HG02840 (cell line): ENCODE measurements around the gene PRODH.
"Not testable (repeated sequence)": the region's sequence is repeated elsewhere in the genome, so short reads cannot be mapped to it uniquely, and the experiment has no call there.

Experiments used
- ATAC-seq: cut with Tn5 transposase; IDR thresholded peaks from one replicate; pipeline ENCODE4 v1.9.1; 2021; ENCODE audit warnings: mild to moderate bottlenecking, moderate library complexity, moderate number of reproducible peaks; ENCODE audit not compliant: unreplicated experiment, low FRiP score

PRODH gene

DNA sequence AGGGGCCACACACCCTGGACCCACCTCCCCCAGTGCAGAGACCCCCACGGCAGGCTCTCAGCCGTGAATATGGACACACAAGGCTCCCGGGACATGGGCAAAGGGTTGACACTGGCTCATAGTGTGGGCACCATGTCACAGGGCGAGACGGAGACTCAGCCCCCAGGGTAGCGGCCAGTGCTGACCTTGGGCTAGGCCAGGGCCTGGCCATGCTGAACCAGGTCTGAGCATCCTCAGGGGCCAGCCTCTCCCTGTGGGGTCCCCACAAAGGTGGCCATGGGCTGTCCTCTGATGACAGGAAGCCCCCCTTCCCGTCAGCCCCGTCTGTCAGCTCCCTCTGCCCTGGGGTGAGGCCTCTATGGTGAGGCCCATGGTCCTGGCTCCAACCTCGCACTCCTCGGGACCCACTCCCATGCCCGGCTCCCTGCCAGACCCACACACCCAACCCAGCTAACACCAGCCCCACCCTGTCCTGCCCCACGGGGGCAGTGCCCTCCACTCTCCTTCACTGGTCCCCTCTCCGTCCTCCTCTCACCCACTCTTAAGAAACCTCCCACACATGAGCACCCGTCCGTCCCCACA is 19.0 kb upstream of the PRODH start:
- ATAC-seq = no peak

GRCh38 chr22:18954303-18954989 is 18.4 kb upstream of the PRODH start:
- ATAC-seq = not testable (repeated sequence)

GRCh38 chr22:18953128-18953527 is 17.0 kb upstream of the PRODH start:
- not testable (repeated sequence) for ATAC-seq

DNA sequence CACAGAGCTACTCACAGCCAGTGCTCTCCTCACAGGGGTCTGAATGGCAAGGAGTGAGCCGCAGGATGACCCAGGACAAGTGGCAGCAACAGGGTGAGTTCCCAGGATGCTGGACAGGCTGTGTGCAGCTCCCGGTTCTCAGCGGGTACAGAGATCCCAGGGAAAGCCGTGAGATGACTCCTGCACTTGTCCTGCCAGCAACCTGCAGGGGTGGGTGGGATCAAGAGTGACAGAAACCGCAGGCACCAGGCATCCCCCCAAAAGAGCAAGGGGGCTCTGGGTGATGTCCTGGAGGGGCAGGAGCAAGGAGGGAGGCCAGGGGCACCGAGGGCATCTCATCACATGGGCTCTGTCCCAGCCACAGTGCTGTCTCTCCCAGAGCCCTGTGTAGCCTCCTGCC is 15.9 kb upstream of the PRODH start:
- no peak for ATAC-seq

GRCh38 chr22:18950141-18950540 is 14.0 kb upstream of the PRODH start:
- ATAC-seq = no peak

DNA sequence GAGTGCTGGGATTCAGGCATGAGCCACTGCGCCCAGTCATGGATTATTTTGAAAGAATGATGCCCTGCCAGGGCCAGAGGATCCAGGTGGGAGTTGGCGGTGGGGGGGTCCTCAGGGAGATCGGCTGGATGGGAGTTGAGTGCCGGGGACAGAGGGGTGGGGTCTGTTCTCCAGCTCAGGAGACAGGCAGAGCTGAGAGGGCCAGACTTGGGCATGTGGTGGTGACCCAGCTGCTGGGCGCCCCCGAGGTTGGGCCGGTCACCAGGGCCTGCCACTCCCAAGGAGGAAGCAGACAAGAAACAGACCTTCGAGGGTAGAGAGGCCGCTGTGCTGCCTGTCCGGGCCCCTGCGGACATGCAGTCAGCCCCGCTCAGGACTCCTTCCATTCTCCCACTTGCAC is 11.8 kb upstream of the PRODH start:
- ATAC-seq = no peak

DNA sequence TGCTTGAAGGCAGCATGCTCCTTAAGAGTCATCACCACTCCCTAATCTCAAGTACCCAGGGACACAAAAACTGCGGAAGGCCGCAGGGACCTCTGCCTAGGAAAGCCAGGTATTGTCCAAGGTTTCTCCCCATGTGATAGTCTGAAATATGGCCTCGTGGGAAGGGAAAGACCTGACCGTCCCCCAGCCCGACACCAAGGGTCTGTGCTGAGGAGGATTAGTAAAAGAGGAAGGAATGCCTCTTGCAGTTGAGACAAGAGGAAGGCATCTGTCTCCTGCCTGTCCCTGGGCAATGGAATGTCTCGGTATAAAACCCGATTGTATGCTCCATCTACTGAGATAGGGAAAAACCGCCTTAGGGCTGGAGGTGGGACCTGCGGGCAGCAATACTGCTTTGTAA is 11.0 kb upstream of the PRODH start:
- not testable (repeated sequence) for ATAC-seq

DNA sequence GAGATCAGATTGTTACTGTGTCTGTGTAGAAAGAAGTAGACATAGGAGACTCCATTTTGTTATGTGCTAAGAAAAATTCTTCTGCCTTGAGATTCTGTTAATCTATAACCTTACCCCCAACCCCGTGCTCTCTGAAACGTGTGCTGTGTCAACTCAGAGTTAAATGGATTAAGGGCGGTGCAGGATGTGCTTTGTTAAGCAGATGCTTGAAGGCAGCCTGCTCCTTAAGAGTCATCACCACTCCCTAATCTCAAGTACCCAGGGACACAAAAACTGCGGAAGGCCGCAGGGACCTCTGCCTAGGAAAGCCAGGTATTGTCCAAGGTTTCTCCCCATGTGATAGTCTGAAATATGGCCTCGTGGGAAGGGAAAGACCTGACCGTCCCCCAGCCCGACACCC is 2.6 kb upstream of the PRODH start:
- not testable (repeated sequence) for ATAC-seq

- ATAC-seq = not testable (repeated sequence)
These were observed 1.4 kb downstream of the PRODH start for GRCh38 chr22:18934688-18935087.

DNA sequence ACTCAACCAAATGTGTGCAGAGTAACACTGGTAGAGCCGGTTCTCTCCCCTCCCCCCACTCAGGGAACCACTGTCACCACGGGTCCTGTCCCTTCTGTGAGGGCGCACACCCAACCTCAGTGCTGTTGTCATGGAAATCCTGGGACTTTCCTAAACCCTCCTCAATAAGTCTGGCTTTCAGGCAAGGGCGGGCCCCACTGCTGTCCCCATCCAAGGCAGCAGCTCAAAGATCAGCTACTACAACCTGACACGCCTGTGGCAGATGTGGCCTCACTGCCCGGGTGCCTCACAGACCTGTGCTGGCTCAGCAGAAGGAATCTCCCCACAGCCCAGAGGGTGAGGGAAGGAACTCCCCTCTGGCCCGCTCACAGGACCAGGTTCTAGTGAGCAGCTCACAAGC is 2.2 kb downstream of the PRODH start:
- ATAC-seq = no peak

DNA sequence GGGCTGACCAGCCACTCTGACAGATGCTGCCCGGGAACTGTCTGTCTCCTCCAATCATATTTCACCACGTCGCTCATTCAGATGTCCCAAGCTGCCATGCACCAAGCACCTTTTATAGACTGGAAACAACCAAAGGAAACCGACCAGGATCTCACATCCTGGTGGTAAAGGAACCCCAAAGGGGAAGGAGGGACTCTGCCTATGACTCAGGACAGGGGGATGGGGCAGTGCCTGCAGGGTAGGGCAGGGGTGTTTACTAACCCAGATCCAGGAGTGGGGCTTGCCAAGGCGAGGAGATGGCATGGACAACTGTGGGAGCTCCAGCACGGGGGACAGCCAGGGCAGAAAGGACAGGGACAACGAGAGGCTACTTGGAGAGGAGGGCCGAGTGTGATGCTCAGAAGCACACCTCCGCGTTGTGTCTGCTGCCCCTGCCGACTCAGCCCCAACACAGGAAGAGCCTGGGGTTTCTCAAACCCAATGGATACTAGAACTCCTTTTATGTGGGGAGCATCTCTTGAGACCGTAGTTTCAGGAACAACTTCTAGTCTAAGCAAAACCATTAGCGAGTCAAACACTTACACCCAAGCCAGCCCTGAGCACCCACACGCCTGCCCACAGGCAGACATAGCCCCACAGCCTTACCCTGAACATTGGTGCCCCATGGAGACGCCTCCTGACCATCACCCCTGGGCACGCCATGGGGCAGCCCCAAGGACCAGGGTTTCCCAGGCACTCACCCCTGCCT is 4.0 kb downstream of the PRODH start:
- no peak for ATAC-seq

GRCh38 chr22:18929459-18929858 is 6.6 kb downstream of the PRODH start:
- ATAC-seq = no peak

DNA sequence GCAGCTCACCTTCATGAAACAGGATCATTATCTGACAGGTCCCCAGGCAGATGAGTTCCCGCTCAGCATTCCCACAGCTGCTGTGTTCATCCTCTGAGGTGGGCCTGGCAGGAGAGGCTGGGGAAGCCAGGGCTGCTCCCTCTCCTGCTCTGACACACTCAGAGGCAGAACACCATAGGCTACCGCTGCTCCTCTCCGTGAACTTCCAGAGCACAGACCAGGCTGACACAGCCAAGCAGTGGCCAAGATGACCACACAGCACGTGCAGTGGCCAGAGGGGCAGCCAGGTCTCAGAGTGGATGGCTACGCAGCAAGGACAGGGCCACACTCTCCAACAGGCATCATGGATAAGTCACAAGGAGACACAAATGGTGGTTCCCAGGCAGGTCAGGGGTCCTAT is 8.5 kb downstream of the PRODH start:
- no peak for ATAC-seq

- no peak for ATAC-seq
These were observed 9.1 kb downstream of the PRODH start for GRCh38 chr22:18927020-18927419.

- ATAC-seq = no peak
These were observed 10.6 kb downstream of the PRODH start for GRCh38 chr22:18925368-18926064.

GRCh38 chr22:18920257-18920902 is 15.7 kb downstream of the PRODH start:
- ATAC-seq = not testable (repeated sequence)

DNA sequence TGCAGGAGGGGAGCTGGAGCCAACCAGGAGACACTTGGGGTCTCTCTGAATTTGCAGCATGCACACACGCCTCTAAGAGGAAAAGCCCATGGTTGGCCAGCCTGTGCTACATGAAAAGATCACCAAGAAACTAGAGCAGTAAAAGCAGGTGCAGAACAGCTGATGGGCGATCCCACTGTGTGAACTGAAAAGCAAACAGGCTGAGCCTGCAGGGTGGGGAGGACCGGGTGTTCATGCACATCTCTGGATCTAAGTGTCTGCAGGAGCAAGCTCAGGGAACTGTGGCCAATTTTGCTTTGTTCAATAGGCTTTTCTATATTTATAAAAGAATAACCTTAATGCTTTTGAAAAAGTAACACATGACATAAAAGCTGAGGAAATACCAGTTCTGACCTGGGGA is 18.3 kb downstream of the PRODH start:
- ATAC-seq = not testable (repeated sequence)

- ATAC-seq = not testable (repeated sequence)
These were observed 20.5 kb downstream of the PRODH start for GRCh38 chr22:18915550-18915949.

GRCh38 chr22:18914558-18914957 is 21.5 kb downstream of the PRODH start:
- not testable (repeated sequence) for ATAC-seq

GRCh38 chr22:18912264-18912946 is 23.7 kb downstream of the PRODH start:
- ATAC-seq = not testable (repeated sequence)
